ENCODE data around the gene SPATA20. TPM values are rescaled to one million over a fixed set of nuclear protein-coding genes. Genes with fewer than 3 reads are reported as not detected.

SPATA20 gene
- total and polyA plus RNA-seq, 2 of the 13 experiments (the other 11 are each of a cell fraction or from before 2014, with no cell fraction given), result 36.1 to 64.8 TPM

GRCh38 chr17:50518384-50519023, 28.5 kb upstream of the SPATA20 start (continued):
- TF ChIP-seq FOXA3 (CRISPR knock-in tag; IDR thresholded peaks at IDR 0.05) (0 out of 2 replicates have a peak, but pooled peaks have one; percentile 12), ZBTB42 (CRISPR knock-in tag; IDR thresholded peaks at IDR 0.05) (peak; percentile 69; the same call in 1 of the 2 replicates), RFX5 (IDR thresholded peaks at IDR 0.05; ENCODE audit: low read depth, low read length) (no peak), SIN3A (IDR thresholded peaks at IDR 0.05; ENCODE audit: borderline replicate concordance, low read depth, low read length) (no peak), SAP130 (CRISPR knock-in tag; IDR thresholded peaks at IDR 0.05; ENCODE audit: low read depth) (peak; percentile 36; the same call in 1 of the 2 replicates), MYPOP (CRISPR knock-in tag; IDR thresholded peaks at IDR 0.05) (peak; percentile 50; the same call in 1 of the 2 replicates), GATA4 (IDR thresholded peaks at IDR 0.05; ENCODE audit: borderline replicate concordance, low read depth) (no peak), RFX1 (IDR thresholded peaks at IDR 0.05) (no peak), ZNF850 (CRISPR knock-in tag; conservative IDR thresholded peaks at IDR 0.05) (no peak), AFF4 (CRISPR knock-in tag; IDR thresholded peaks at IDR 0.05) (peak; percentile 13; the same call in 1 of the 2 replicates), ONECUT2 (CRISPR knock-in tag; IDR thresholded peaks at IDR 0.05) (no peak), FOXO1 (CRISPR knock-in tag; IDR thresholded peaks at IDR 0.05) (no peak), MXD4 (CRISPR knock-in tag; IDR thresholded peaks at IDR 0.05) (no peak), ZNF33B (CRISPR knock-in tag; IDR thresholded peaks at IDR 0.05) (no peak), FOXK2 (IDR thresholded peaks at IDR 0.05) (no peak), PBX2 (CRISPR knock-in tag; IDR thresholded peaks at IDR 0.05) (no peak), ZFY (CRISPR knock-in tag; IDR thresholded peaks at IDR 0.05) (peak; percentile 62), HNRNPK (IDR thresholded peaks at IDR 0.05; ENCODE audit: low read depth, low read length, poor library complexity, severe bottlenecking) (no peak), SP5 (CRISPR knock-in tag; IDR thresholded peaks at IDR 0.05; ENCODE audit: borderline replicate concordance, low read depth) (no peak), ZBTB38 (CRISPR knock-in tag; IDR thresholded peaks at IDR 0.05) (no peak), KLF6 (CRISPR knock-in tag; IDR thresholded peaks at IDR 0.05) (peak; percentile 26; the same call in 1 of the 2 replicates)
- TF ChIP-seq, protein P1, sequence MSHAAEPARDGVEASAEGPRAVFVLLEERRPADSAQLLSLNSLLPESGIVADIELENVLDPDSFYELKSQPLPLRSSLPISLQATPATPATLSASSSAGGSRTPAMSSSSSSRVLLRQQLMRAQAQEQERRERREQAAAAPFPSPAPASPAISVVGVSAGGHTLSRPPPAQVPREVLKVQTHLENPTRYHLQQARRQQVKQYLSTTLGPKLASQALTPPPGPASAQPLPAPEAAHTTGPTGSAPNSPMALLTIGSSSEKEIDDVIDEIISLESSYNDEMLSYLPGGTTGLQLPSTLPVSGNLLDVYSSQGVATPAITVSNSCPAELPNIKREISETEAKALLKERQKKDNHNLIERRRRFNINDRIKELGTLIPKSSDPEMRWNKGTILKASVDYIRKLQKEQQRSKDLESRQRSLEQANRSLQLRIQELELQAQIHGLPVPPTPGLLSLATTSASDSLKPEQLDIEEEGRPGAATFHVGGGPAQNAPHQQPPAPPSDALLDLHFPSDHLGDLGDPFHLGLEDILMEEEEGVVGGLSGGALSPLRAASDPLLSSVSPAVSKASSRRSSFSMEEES (CRISPR knock-in tag; IDR thresholded peaks at IDR 0.05), result no peak

All from HepG2 (cell line).